BLaER1 treated with 17β-estradiol and CSF1 and Interleukin-3, amounts not matched to agents 10 nM and 100 nM (cell line): Measurements from ENCODE around the gene TENM4.
A peak's percentile ranks its signal among the peaks of the same experiment; 100 is the strongest.

Source experiments
- H3K27ac ChIP-seq, 11 experiments: shearing (Covaris generic); formaldehyde crosslinking; 2 replicates each; pipeline ENCODE4 v1.8.1; 2022
- H3K27me3 ChIP-seq, 11 experiments: shearing (Covaris generic); formaldehyde crosslinking; 2 replicates each; pipeline ENCODE4 v1.8.1; 2022
- H3K36me3 ChIP-seq, 11 experiments: shearing (Covaris generic); formaldehyde crosslinking; 2 replicates each; pipeline ENCODE4 v1.8.1; 2022
- H3K4me1 ChIP-seq, 10 experiments: shearing (Covaris generic); formaldehyde crosslinking; 2 replicates each; pipeline ENCODE4 v1.8.1; 2022
- H3K4me2 ChIP-seq, 11 experiments: shearing (Covaris generic); formaldehyde crosslinking; 2 replicates each; pipeline ENCODE4 v1.8.1; 2022
- H3K4me3 ChIP-seq, 10 experiments: shearing (Covaris generic); formaldehyde crosslinking; 2 replicates each; pipeline ENCODE4 v1.8.1; 2022
- H3K9ac ChIP-seq, 11 experiments: shearing (Covaris generic); formaldehyde crosslinking; 2 replicates each; pipeline ENCODE4 v1.8.1; 2022
- H3K9me3 ChIP-seq, 11 experiments: shearing (Covaris generic); formaldehyde crosslinking; replicated peaks in 1 of 11; 2 replicates each; pipeline ENCODE4 v1.8.1; 2022
- H4K20me1 ChIP-seq, 11 experiments: shearing (Covaris generic); formaldehyde crosslinking; 2 replicates each; pipeline ENCODE4 v1.8.1; 2022
- Cebpa-rat ChIP-seq, 11 experiments: shearing (Covaris generic); IDR thresholded peaks; 2 replicates each; pipeline ENCODE4 v1.8.1; 2022

Gene TENM4

DNA sequence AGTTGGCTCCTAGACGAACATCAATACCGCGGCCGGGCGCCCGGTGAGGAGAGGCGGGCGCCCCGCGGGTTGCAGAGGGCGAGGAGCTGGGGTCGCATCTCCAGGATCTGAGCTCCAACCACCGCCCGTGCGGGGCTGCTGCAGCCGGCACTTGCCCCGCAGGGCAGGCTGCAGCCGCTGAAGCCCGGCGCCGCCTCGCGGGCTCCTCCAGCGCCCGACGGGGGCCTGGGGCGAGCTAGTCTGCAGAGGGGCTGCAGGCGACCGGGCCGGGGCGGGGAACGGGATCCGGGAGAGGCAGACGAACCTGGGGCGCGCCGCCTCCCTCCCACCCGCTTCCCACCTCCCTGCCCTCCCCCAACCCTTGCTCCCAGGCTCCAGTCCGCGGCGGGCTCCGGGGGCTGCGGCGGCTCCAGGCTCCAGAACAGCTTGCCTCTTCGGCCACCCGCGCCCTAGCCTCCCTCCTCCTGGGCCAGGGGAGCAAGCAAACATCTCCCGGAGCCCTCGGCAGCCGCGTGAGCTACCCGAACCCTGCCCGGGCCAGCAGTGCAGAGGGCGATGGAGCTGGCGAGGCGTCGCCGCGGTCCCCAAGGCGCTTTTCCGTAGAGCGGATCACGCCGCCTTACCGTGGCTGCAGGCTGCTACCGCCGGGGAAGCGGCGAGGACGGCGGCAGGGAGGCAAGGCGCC, 802 bp downstream of the TENM4 start:
- Histone ChIP-seq H3K9me3 (peaks cover 0 to 6% (median 0%) of the 10 kb centered on the region in 11 experiments; a peak in 1 of 22 replicates), H3K27me3 (peaks cover 56 to 84% (median 72%) of the 10 kb centered on the region in 11 experiments), H4K20me1 (peaks cover 7 to 56% (median 27%) of the 10 kb centered on the region in 11 experiments; a peak in 18 of 22 replicates), H3K4me3 (peak overlapping the region; percentile 51 to 79 (median 68)), H3K4me1 (peaks cover 38 to 61% (median 49%) of the 10 kb centered on the region in 10 experiments), H3K9ac (peak overlapping the region; percentile 63 to 84 (median 73); a peak in 21 of 22 replicates), H3K36me3 (no peaks in the 10 kb centered on the region), H3K4me2 (peak overlapping the region; percentile 89 to 100 (median 97)), H3K27ac (peak overlapping the region in 10 of 11 experiments; percentile 66 to 87 (median 72); a peak in 21 of 22 replicates)
- TF ChIP-seq Cebpa-rat (IDR thresholded peaks at IDR 0.05), result no peak

DNA sequence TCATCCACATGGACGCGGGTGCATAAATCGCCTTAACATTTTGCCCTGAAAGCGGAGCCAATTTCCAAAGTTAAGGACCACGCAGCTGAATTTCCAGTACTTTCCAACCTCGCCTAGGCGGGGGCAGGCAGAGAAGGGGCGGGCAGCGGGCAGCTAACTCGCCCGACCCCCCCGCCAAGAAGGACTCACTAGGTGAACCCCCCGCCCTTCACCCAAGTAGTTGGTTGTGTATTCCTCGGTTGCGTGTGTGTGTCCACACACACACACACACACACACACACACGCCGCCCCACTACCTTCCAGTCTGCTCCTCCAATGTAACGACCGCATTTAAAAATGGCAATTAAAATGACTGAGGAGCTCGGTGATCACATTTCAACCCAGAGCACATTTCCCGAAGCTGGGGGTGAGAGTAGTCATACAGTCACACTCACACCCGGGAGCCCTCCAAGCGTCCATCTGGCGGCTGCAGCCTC, 1.4 kb downstream of the TENM4 start:
- Histone ChIP-seq H4K20me1 (peaks cover 7 to 56% (median 27%) of the 10 kb centered on the region in 11 experiments; a peak in 18 of 22 replicates), H3K27ac (peak overlapping the region in 4 of 11 experiments; percentile 18 to 78 (median 70); a peak in 5 of 22 replicates), H3K4me2 (peak overlapping the region; percentile 89 to 100 (median 97)), H3K36me3 (no peaks in the 10 kb centered on the region), H3K4me3 (peak overlapping the region; percentile 51 to 79 (median 68)), H3K27me3 (peaks cover 62 to 88% (median 78%) of the 10 kb centered on the region in 11 experiments), H3K9ac (peak overlapping the region in 10 of 11 experiments; percentile 63 to 84 (median 74); a peak in 20 of 22 replicates), H3K4me1 (peaks cover 38 to 61% (median 49%) of the 10 kb centered on the region in 10 experiments), H3K9me3 (peaks cover 0 to 6% (median 0%) of the 10 kb centered on the region in 11 experiments; a peak in 1 of 22 replicates)
- no peak for TF ChIP-seq Cebpa-rat (IDR thresholded peaks at IDR 0.05)

DNA sequence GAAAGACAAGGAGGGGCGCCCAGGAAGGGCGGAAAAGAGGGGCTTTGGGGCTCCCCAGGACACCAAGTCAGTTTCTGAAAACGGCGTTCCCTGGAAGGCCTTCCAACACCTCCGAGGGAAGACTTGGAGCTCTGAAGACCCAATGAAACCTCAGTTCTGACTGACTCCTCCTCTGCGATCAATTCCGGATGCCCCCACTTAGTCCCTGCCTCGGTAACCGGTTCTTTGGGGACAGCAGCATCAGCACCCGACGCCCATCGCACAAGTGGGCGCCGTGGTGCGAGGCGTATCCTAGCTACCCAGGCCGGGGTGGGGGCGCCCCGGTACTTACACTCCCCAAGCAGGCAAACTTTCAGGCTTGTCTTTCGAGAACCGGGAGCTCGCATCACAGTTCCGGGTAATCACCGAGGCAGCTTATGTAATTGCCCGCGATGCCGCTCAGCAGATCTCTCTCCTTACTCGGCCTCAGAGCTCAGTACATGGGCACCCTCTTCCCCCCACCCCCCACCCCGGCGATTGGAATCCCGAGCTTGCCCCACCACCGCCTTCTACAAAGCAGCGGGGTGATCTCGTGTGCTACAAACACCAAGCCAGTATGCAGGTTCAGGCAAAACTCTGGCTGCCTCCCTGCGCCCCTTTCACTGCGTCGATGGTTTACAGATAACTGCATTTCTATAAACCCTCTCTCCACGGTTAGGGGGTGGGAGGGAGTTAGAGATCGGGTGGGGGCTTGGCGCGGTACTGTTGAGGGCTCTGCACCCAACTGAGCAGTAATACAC, 2.0 kb downstream of the TENM4 start:
- peak overlapping the region in 6 of 11 experiments; percentile 20 to 56 (median 36); a peak in 12 of 22 replicates for H3K27ac ChIP-seq
- peak overlapping the region; percentile 7 to 84 (median 73); a peak in 18 of 22 replicates for H3K9ac ChIP-seq
- H3K4me1 ChIP-seq, result peaks cover 38 to 61% (median 50%) of the 10 kb centered on the region in 10 experiments
- no peaks in the 10 kb centered on the region for H3K36me3 ChIP-seq
- H3K4me3 ChIP-seq, result peak overlapping the region; percentile 51 to 79 (median 68)
- peaks cover 7 to 59% (median 27%) of the 10 kb centered on the region in 11 experiments; a peak in 18 of 22 replicates for H4K20me1 ChIP-seq
- peaks cover 0 to 6% (median 0%) of the 10 kb centered on the region in 11 experiments; a peak in 1 of 22 replicates for H3K9me3 ChIP-seq
- no peak for TF ChIP-seq Cebpa-rat (IDR thresholded peaks at IDR 0.05)
- peak overlapping the region; percentile 89 to 100 (median 97) for H3K4me2 ChIP-seq
- peaks cover 68 to 95% (median 82%) of the 10 kb centered on the region in 11 experiments for H3K27me3 ChIP-seq

DNA sequence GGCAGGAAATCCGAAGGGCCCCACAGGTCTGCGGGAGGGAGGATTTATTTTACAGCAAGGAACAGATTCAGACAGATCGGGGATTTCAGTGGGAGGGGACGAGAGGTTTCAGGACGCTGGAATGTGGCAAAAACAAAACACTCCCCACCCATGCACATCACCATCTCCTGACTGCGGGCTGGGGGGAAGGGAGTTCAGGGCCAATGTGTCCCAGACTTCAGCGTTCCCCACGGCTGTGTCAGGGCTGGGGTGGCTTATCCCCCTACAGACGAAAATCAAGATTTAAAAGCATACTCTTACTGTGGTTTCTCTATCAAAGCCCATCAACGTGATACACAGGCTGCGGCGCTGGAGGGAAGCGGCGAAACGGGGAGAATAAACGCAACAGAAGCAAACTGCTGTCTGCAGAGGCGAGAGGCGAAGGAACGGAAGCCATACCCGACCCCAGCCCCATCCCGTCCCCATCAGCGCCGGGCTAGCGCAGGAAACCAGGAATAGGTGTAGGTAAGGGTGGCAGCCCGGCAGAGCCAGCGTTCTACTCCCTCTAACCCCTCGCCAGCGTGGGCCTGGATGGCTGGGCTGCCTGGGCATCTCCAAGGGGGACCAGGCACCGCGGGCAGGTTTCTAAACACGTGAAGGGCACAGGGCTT, 2.7 kb downstream of the TENM4 start:
- no peak for TF ChIP-seq Cebpa-rat (IDR thresholded peaks at IDR 0.05)
- Histone ChIP-seq H3K4me1 (peaks cover 38 to 61% (median 50%) of the 10 kb centered on the region in 10 experiments), H3K27me3 (peaks cover 72 to 98% (median 83%) of the 10 kb centered on the region in 11 experiments), H3K4me3 (peak overlapping the region; percentile 51 to 79 (median 68)), H3K4me2 (peak overlapping the region; percentile 89 to 100 (median 97)), H3K9me3 (peaks cover 0 to 4% (median 0%) of the 10 kb centered on the region in 11 experiments; a peak in 1 of 22 replicates), H4K20me1 (peaks cover 7 to 59% (median 27%) of the 10 kb centered on the region in 11 experiments; a peak in 18 of 22 replicates), H3K36me3 (no peaks in the 10 kb centered on the region), H3K27ac (peak overlapping the region in 6 of 11 experiments; percentile 20 to 56 (median 36); a peak in 12 of 22 replicates), H3K9ac (peak overlapping the region; percentile 13 to 84 (median 58); a peak in 20 of 22 replicates)

DNA sequence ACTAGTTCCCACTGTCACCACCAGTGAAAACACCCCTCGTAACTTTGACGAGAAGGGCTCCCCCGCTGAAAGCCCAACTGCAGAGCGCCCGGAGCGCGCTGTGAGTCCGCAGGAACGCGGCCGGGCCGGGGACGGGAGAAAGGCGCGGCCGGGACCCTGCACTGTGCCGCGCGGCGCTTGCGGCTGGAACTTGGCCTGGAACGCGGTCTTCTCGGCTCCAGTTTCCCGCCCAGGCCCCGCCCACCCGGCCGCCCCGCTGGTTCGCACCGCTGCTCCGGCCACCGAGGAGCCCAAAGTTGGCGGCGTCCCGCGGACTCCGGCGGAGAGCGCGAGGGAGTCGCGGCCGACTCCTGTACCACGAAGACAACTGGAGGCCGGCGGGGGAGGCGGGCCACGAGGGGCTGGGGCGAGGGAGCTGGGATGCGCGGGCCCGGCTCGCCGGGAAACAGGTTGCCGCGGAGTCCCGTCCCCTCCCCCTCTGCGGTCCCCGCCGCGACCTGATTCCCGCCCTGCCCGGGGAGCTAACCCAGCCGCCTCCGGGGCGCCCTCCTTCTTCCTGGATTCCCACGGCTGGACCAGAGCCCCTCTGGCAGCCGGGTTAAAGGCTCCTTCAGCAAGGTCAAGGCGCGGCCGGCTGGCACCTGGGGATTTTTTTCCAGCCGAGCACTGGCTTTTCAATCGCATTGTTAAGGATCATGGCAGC, 3.4 kb downstream of the TENM4 start:
- Histone ChIP-seq H3K9me3 (no peaks in the 10 kb centered on the region), H3K27ac (peak overlapping the region in 5 of 11 experiments; percentile 2 to 50 (median 23); a peak in 4 of 22 replicates), H3K27me3 (peaks cover 72 to 94% (median 83%) of the 10 kb centered on the region in 11 experiments), H3K4me2 (peak overlapping the region; percentile 89 to 100 (median 97)), H4K20me1 (peaks cover 7 to 61% (median 27%) of the 10 kb centered on the region in 11 experiments; a peak in 18 of 22 replicates), H3K36me3 (no peaks in the 10 kb centered on the region), H3K9ac (peak overlapping the region in 10 of 11 experiments; percentile 13 to 84 (median 66); a peak in 18 of 22 replicates), H3K4me3 (peak overlapping the region; percentile 51 to 79 (median 68)), H3K4me1 (peaks cover 38 to 60% (median 50%) of the 10 kb centered on the region in 10 experiments)
- TF ChIP-seq Cebpa-rat (IDR thresholded peaks at IDR 0.05), result no peak

DNA sequence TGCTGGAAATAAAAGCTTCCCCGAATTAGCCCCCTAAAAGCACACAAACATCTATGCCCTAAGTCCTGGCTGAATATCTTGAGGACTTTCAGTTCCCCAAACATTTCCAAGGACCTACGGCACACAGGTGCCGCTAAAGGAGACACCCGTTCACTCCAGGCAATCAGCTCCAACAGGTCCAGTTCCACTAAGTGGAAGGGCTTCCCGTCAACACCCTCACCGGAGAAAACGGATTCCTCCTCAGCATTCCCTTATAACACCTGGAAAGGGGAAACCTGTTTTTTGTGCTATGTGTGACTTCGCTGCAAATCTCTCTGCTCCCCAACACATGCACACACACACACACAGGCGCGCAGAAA, 3.9 kb downstream of the TENM4 start:
- H3K36me3 ChIP-seq, result no peaks in the 10 kb centered on the region
- H3K4me3 ChIP-seq, result peak overlapping the region; percentile 51 to 79 (median 68)
- H4K20me1 ChIP-seq, result peaks cover 7 to 61% (median 27%) of the 10 kb centered on the region in 11 experiments; a peak in 18 of 22 replicates
- H3K4me2 ChIP-seq, result peak overlapping the region; percentile 89 to 100 (median 97)
- H3K9ac ChIP-seq, result peak overlapping the region in 9 of 11 experiments; percentile 13 to 84 (median 75); a peak in 12 of 22 replicates
- peaks cover 70 to 90% (median 82%) of the 10 kb centered on the region in 11 experiments for H3K27me3 ChIP-seq
- H3K4me1 ChIP-seq, result peaks cover 37 to 55% (median 48%) of the 10 kb centered on the region in 10 experiments
- TF ChIP-seq Cebpa-rat (IDR thresholded peaks at IDR 0.05), result no peak
- H3K9me3 ChIP-seq, result no peaks in the 10 kb centered on the region
- H3K27ac ChIP-seq, result 0 out of 22 replicates have a peak overlapping the region, but pooled peaks of 1 of the 11 experiments have one; percentile 2

- H3K36me3 ChIP-seq, result no peaks in the 10 kb centered on the region
- no peak overlapping the region; a peak in 1 of 22 replicates for H3K4me2 ChIP-seq
- peaks cover 0 to 57% (median 27%) of the 10 kb centered on the region in 11 experiments; a peak in 16 of 22 replicates for H4K20me1 ChIP-seq
- no peak overlapping the region for H3K9ac ChIP-seq
- no peak for TF ChIP-seq Cebpa-rat (IDR thresholded peaks at IDR 0.05)
- H3K4me3 ChIP-seq, result no peak overlapping the region
- H3K9me3 ChIP-seq, result no peaks in the 10 kb centered on the region
- no peak overlapping the region for H3K27ac ChIP-seq
- H3K4me1 ChIP-seq, result peaks cover 22 to 31% (median 28%) of the 10 kb centered on the region in 10 experiments
- peaks cover 44 to 72% (median 59%) of the 10 kb centered on the region in 11 experiments for H3K27me3 ChIP-seq
Observed at GRCh38 chr11:79434283-79434682, 6.5 kb downstream of the TENM4 start.
